CD8-positive, alpha-beta memory T cell (primary cell): Measurements from ENCODE around the gene BARD1. TPM values are rescaled to one million over a fixed set of nuclear protein-coding genes. Genes with fewer than 3 reads are reported as not detected.
"Not testable (repeated sequence)": the region's sequence is repeated elsewhere in the genome, so short reads cannot be mapped to it uniquely, and the experiment has no call there.

ENCODE experiments used
- CTCF ChIA-PET: fragments of 350-600 bp; sonication (Branson Sonifier 250); formaldehyde crosslinking; loops from one replicate; lab custom pipeline; 2021; ENCODE audit warnings: antibody characterized with exemption; lab: Charles Lee
- POLR2A ChIA-PET: fragments of 350-600 bp; sonication (Branson Sonifier 250); formaldehyde crosslinking; loops from one replicate; lab custom pipeline; 2021; ENCODE audit warnings: antibody characterized with exemption; lab: Charles Lee
- DNase-seq, 5 donors: peaks; one replicate each; pipeline versions ENCODE4 v3.0.0 to v3.0.0-alpha.2; 2020 to 2022; ENCODE audit warnings: mixed read lengths in 1 of 5
- H3K27ac ChIP-seq: one replicate; pipeline ENCODE4 v1.7.0; 2013; ENCODE audit warnings: low read depth, mild to moderate bottlenecking, low read length, moderate library complexity
- H3K27me3 ChIP-seq: 2 replicates; pipeline ENCODE4 v1.7.0; 2013; ENCODE audit warnings: low read length, mild to moderate bottlenecking; ENCODE audit not compliant: insufficient read depth, poor library complexity, severe bottlenecking
- H3K36me3 ChIP-seq: 2 replicates; pipeline ENCODE4 v1.7.0; 2013; ENCODE audit warnings: mild to moderate bottlenecking, low read length, moderate library complexity; ENCODE audit not compliant: insufficient read depth
- H3K4me1 ChIP-seq: 2 replicates; pipeline ENCODE4 v1.7.0; 2013; ENCODE audit warnings: mild to moderate bottlenecking, low read length, moderate library complexity; ENCODE audit not compliant: insufficient read depth
- H3K4me3 ChIP-seq: 2 replicates; pipeline ENCODE4 v1.7.0; 2013; ENCODE audit warnings: mild to moderate bottlenecking, low read length
- H3K9me3 ChIP-seq: 2 replicates; pipeline ENCODE4 v1.7.0; 2013; ENCODE audit warnings: mild to moderate bottlenecking, low read length
- H3K27ac Mint-ChIP-seq, 8 donors: one replicate each; pipeline ENCODE4 v1.8.0; 2020 to 2021; ENCODE audit warnings: mixed read lengths in 8 of 8, mild to moderate bottlenecking in 6 of 8, inconsistent platforms in 3 of 8, moderate library complexity in 3 of 8
- H3K27me3 Mint-ChIP-seq, 2 donors: one replicate each; pipeline ENCODE4 v1.8.0; 2020 to 2021; ENCODE audit warnings: mixed read lengths in 2 of 2, mild to moderate bottlenecking in 1 of 2, moderate library complexity in 1 of 2
- H3K36me3 Mint-ChIP-seq, 3 donors: one replicate each; pipeline ENCODE4 v1.8.0; 2020 to 2021; ENCODE audit warnings: mixed read lengths in 3 of 3, inconsistent platforms in 1 of 3, mild to moderate bottlenecking in 1 of 3
- H3K4me1 Mint-ChIP-seq, 3 donors: one replicate each; pipeline ENCODE4 v1.8.0; 2020 to 2021; ENCODE audit warnings: mixed read lengths in 3 of 3, inconsistent platforms in 1 of 3, mild to moderate bottlenecking in 1 of 3
- H3K4me3 Mint-ChIP-seq, 7 donors: one replicate each; pipeline ENCODE4 v1.8.0; 2020 to 2021; ENCODE audit warnings: mixed read lengths in 7 of 7, mild to moderate bottlenecking in 6 of 7, moderate library complexity in 4 of 7, inconsistent platforms in 2 of 7
- H3K9me3 Mint-ChIP-seq, 5 donors: one replicate each; pipeline ENCODE4 v1.8.0; 2020 to 2022; ENCODE audit warnings: mixed read lengths in 5 of 5, mild to moderate bottlenecking in 3 of 5, moderate library complexity in 2 of 5, inconsistent platforms in 1 of 5
- polyA plus RNA-seq: library from polyadenylated mRNA; unstranded; fragments of 300-500 nt; fragmentation: Illumina TruSeq; gene quantifications from one replicate; pipeline ENCODE4 v1.2.3, GENCODE V29; 2021
- total RNA-seq, 2 experiments: library from RNA; stranded (reverse); gene quantifications; one replicate each; pipeline ENCODE4 v1.2.3, GENCODE V29; 2021

The BARD1 gene
- total and polyA plus RNA-seq, 3 experiments from 2014 or later: 7.2 to 20.0 (median 18.3) TPM

DNA sequence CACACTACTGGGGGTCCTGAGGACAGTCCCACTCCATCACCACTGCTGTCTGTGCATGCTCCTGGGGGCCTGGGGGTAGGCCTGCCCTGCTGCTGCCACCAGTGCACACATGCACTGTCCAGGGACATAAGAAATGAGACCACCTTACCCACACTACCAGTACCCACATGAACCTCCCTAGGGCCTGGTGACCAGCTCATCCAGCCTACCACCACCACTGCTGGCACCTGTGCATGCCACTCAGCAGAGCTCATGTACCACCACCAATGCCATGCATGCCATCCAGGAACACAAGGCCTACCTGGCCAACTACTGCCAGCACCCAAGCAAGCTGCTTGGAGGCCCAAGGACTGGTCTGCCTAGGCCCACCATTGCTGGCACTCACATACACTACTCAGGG is 112.8 kb downstream of the BARD1 start:
- ChIA-PET POLR2A (no interaction called here), CTCF (no interaction called here)
- Mint-ChIP-seq H3K4me3 (no peak overlapping the region), H3K36me3 (peaks cover 0 to 10% (median 2%) of the 10 kb centered on the region in 3 donors), H3K4me1 (no peaks in the 10 kb centered on the region), H3K27ac (peak overlapping the region in 1 of 8 donors; percentile 49), H3K9me3 (peaks cover 7 to 24% (median 13%) of the 10 kb centered on the region in 5 donors), H3K27me3 (peaks cover 4 to 16% of the 10 kb centered on the region in 2 donors)
- no peaks in the 10 kb centered on the region for H3K4me1 ChIP-seq
- H3K4me3 ChIP-seq: no peak overlapping the region
- no peak overlapping the region for H3K27ac ChIP-seq
- no peaks in the 10 kb centered on the region for H3K36me3 ChIP-seq
- H3K9me3 ChIP-seq: no peaks in the 10 kb centered on the region
- no peaks in the 10 kb centered on the region for H3K27me3 ChIP-seq
- no peak for DNase-seq

DNA sequence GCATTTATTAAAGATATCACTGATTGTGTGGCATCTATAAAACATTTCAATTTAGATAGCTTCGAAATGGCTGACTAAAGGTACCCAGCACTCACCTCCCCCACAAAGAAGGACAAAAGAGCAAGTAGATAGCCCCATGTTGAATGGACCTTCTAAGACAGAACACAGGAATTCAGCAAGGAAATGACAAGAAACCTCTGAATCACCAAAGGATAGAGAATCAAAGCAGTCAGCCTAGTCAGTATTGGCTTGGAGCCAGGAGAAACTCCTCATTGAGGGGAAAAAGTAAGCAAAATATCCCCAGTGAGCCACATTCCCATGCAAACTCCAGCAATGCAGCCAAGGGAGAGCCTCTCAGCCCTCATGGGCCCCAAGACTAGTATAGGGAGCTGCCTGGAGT is 113.7 kb downstream of the BARD1 start:
- no peak overlapping the region for H3K4me3 Mint-ChIP-seq
- Histone ChIP-seq H3K27ac (no peak overlapping the region), H3K4me3 (no peak overlapping the region), H3K27me3 (no peaks in the 10 kb centered on the region), H3K9me3 (no peaks in the 10 kb centered on the region), H3K4me1 (no peaks in the 10 kb centered on the region), H3K36me3 (no peaks in the 10 kb centered on the region)
- peaks cover 6 to 16% (median 7%) of the 10 kb centered on the region in 5 donors for H3K9me3 Mint-ChIP-seq
- DNase-seq: no peak
- POLR2A ChIA-PET: no interaction called here
- no peaks in the 10 kb centered on the region for H3K4me1 Mint-ChIP-seq
- H3K27ac Mint-ChIP-seq: no peak overlapping the region
- peaks cover 4 to 10% of the 10 kb centered on the region in 2 donors for H3K27me3 Mint-ChIP-seq
- peaks cover 0 to 2% (median 0%) of the 10 kb centered on the region in 3 donors for H3K36me3 Mint-ChIP-seq
- CTCF ChIA-PET: no interaction called here

- H3K4me1 Mint-ChIP-seq: peaks cover 9 to 37% (median 20%) of the 10 kb centered on the region in 3 donors
- POLR2A ChIA-PET, H3K4me3 ChIP-seq, H3K36me3 ChIP-seq, CTCF ChIA-PET, H3K36me3 Mint-ChIP-seq, H3K9me3 Mint-ChIP-seq, H3K9me3 ChIP-seq, H3K27me3 ChIP-seq, H3K27ac ChIP-seq, H3K4me1 ChIP-seq, H3K27me3 Mint-ChIP-seq: not testable (repeated sequence)
- H3K27ac Mint-ChIP-seq: peak overlapping the region; percentile 60 to 96 (median 86)
- H3K4me3 Mint-ChIP-seq: peak overlapping the region; percentile 78 to 91 (median 89)
- DNase-seq: peak in 1 of 5 donors; percentile 15
Observed at GRCh38 chr2:214683557-214683956, 125.9 kb downstream of the BARD1 start.

- no peaks in the 10 kb centered on the region for H3K36me3 ChIP-seq
- H3K4me1 ChIP-seq: peaks cover 4% of the 10 kb centered on the region
- H3K4me1 Mint-ChIP-seq: peaks cover 9 to 37% (median 20%) of the 10 kb centered on the region in 3 donors
- no peaks in the 10 kb centered on the region for H3K9me3 ChIP-seq
- H3K27ac ChIP-seq: no peak overlapping the region
- no peak overlapping the region for H3K4me3 ChIP-seq
- peak overlapping the region in 4 of 7 donors; percentile 8 to 60 (median 27) for H3K4me3 Mint-ChIP-seq
- ChIA-PET POLR2A (no interaction called here), CTCF (no interaction called here)
- DNase-seq: no peak
- H3K9me3 Mint-ChIP-seq: peaks cover 0 to 4% (median 2%) of the 10 kb centered on the region in 5 donors
- H3K36me3 Mint-ChIP-seq: peaks cover 0 to 3% (median 0%) of the 10 kb centered on the region in 3 donors
- H3K27ac Mint-ChIP-seq: peak overlapping the region in 1 of 8 donors; percentile 57
- H3K27me3 ChIP-seq: no peaks in the 10 kb centered on the region
- H3K27me3 Mint-ChIP-seq: peaks cover 0 to 4% of the 10 kb centered on the region in 2 donors
Observed at GRCh38 chr2:214679736-214680135, 129.7 kb downstream of the BARD1 start.

DNA sequence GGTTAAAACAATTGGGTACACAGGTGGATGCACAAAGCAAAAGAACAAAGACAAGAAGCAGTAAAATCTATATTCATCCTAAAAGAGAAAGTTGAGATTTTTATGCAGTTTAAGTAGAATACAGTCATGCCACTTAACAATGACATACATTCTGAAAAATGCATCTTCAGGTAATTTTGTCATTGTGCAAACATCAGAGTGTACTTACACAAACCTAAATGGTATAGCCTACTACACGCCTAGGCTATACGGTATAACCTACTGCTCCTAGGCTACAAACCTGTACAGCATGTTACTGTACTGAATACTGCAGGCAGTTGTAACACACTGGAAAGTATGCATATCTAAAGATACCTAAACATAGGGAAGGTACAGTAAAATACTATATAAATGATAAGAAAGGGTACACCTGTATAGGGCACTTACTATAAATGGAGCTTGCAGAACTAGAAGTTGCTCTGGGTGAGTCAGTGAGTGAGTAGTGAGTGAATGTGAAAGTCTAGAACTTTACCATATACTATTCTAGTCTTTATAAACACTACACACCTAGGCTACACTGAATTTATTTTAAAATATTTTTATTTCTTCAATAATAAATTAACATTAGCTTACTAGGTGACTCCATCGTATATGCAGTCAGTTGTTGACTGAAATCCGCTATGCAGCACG is 132.9 kb downstream of the BARD1 start:
- H3K36me3 ChIP-seq: no peaks in the 10 kb centered on the region
- H3K27me3 Mint-ChIP-seq: peaks cover 0 to 4% of the 10 kb centered on the region in 2 donors
- no peaks in the 10 kb centered on the region for H3K27me3 ChIP-seq
- H3K4me1 Mint-ChIP-seq: peaks cover 0 to 19% (median 7%) of the 10 kb centered on the region in 3 donors
- H3K27ac Mint-ChIP-seq: no peak overlapping the region
- no peak for DNase-seq
- no peak overlapping the region for H3K4me3 Mint-ChIP-seq
- CTCF ChIA-PET: no interaction called here
- POLR2A ChIA-PET: no interaction called here
- no peaks in the 10 kb centered on the region for H3K4me1 ChIP-seq
- peaks cover 0 to 4% (median 4%) of the 10 kb centered on the region in 3 donors for H3K36me3 Mint-ChIP-seq
- H3K27ac ChIP-seq: no peak overlapping the region
- no peaks in the 10 kb centered on the region for H3K9me3 ChIP-seq
- no peak overlapping the region for H3K4me3 ChIP-seq
- peaks cover 0 to 4% (median 3%) of the 10 kb centered on the region in 5 donors for H3K9me3 Mint-ChIP-seq
